Nephron (organoid): ENCODE results near the gene NSMCE3.

ENCODE experiments used
- H3K27ac Mint-ChIP-seq, 3 experiments: 2 replicates each; pipeline ENCODE4 v1.8.0; 2020; ENCODE audit warnings: mixed read lengths in 3 of 3, mild to moderate bottlenecking in 2 of 3, moderate library complexity in 1 of 3
- H3K27me3 Mint-ChIP-seq: 2 replicates; pipeline ENCODE4 v1.8.0; 2021; ENCODE audit warnings: low read depth, mild to moderate bottlenecking, moderate library complexity, mixed read lengths
- H3K36me3 Mint-ChIP-seq: 2 replicates; pipeline ENCODE4 v1.8.0; 2020; ENCODE audit warnings: low read depth, mixed read lengths
- H3K4me1 Mint-ChIP-seq: 2 replicates; pipeline ENCODE4 v1.8.0; 2020; ENCODE audit warnings: mixed read lengths
- H3K4me3 Mint-ChIP-seq, 3 experiments: 2 replicates each; pipeline ENCODE4 v1.8.0; 2020; ENCODE audit warnings: mild to moderate bottlenecking in 3 of 3, mixed read lengths in 3 of 3, moderate library complexity in 2 of 3
- H3K9me3 Mint-ChIP-seq: 2 replicates; pipeline ENCODE4 v1.8.0; 2020; ENCODE audit warnings: mixed read lengths
- CTCF ChIP-seq, 3 experiments: fragments of 200-600 bp; sonication (generic); IDR thresholded peaks; one replicate each; pipeline ENCODE4 v1.5.0; 2021; ENCODE audit warnings: antibody characterized with exemption in 3 of 3; ENCODE audit not compliant: unreplicated experiment in 3 of 3

Gene NSMCE3

GRCh38 chr15:29305556-29305955, 35.9 kb upstream of the NSMCE3 start:
- no peaks in the 10 kb centered on the region for H3K36me3 Mint-ChIP-seq
- no peak overlapping the region for H3K4me3 Mint-ChIP-seq
- TF ChIP-seq CTCF (IDR thresholded peaks at IDR 0.05; ENCODE audit: unreplicated experiment in 3 of 3) = no peak
- no peaks in the 10 kb centered on the region for H3K4me1 Mint-ChIP-seq
- peaks cover 8% of the 10 kb centered on the region for H3K27me3 Mint-ChIP-seq
- H3K27ac Mint-ChIP-seq = no peak overlapping the region
- no peaks in the 10 kb centered on the region for H3K9me3 Mint-ChIP-seq

GRCh38 chr15:29302871-29303270, 33.2 kb upstream of the NSMCE3 start:
- H3K27ac Mint-ChIP-seq = no peak overlapping the region

GRCh38 chr15:29299784-29300183, 30.2 kb upstream of the NSMCE3 start:
- no peak for TF ChIP-seq CTCF (IDR thresholded peaks at IDR 0.05; ENCODE audit: unreplicated experiment in 3 of 3)
- H3K36me3 Mint-ChIP-seq = no peaks in the 10 kb centered on the region
- H3K27ac Mint-ChIP-seq = no peak overlapping the region
- H3K4me1 Mint-ChIP-seq = no peaks in the 10 kb centered on the region
- H3K9me3 Mint-ChIP-seq = peaks cover 2% of the 10 kb centered on the region
- H3K4me3 Mint-ChIP-seq = no peak overlapping the region
- H3K27me3 Mint-ChIP-seq = no peaks in the 10 kb centered on the region

More at GRCh38 chr15:29302871-29303270, 33.2 kb upstream of the NSMCE3 start:
- H3K27me3 Mint-ChIP-seq = no peaks in the 10 kb centered on the region
- H3K36me3 Mint-ChIP-seq = no peaks in the 10 kb centered on the region
- H3K4me1 Mint-ChIP-seq = no peaks in the 10 kb centered on the region
- H3K9me3 Mint-ChIP-seq = no peaks in the 10 kb centered on the region
- TF ChIP-seq CTCF (IDR thresholded peaks at IDR 0.05; ENCODE audit: unreplicated experiment in 3 of 3) = no peak
- H3K4me3 Mint-ChIP-seq = no peak overlapping the region

GRCh38 chr15:29299331-29299730, 29.7 kb upstream of the NSMCE3 start:
- Mint-ChIP-seq H3K27me3 (no peaks in the 10 kb centered on the region), H3K9me3 (peaks cover 2% of the 10 kb centered on the region)

GRCh38 chr15:29294732-29295325, 25.2 kb upstream of the NSMCE3 start:
- no peak for TF ChIP-seq CTCF (IDR thresholded peaks at IDR 0.05; ENCODE audit: unreplicated experiment in 3 of 3)
- Mint-ChIP-seq H3K27me3 (peaks cover 5% of the 10 kb centered on the region), H3K36me3 (no peaks in the 10 kb centered on the region), H3K9me3 (peaks cover 2% of the 10 kb centered on the region), H3K4me3 (no peak overlapping the region), H3K27ac (no peak overlapping the region), H3K4me1 (peaks cover 4% of the 10 kb centered on the region)

More at GRCh38 chr15:29299331-29299730, 29.7 kb upstream of the NSMCE3 start:
- no peak for TF ChIP-seq CTCF (IDR thresholded peaks at IDR 0.05; ENCODE audit: unreplicated experiment in 3 of 3)
- no peaks in the 10 kb centered on the region for H3K4me1 Mint-ChIP-seq
- H3K36me3 Mint-ChIP-seq = no peaks in the 10 kb centered on the region
- H3K4me3 Mint-ChIP-seq = no peak overlapping the region
- no peak overlapping the region for H3K27ac Mint-ChIP-seq
